ENCODE data around the gene CCDC87.
A peak's percentile ranks its signal among the peaks of the same experiment; 100 is the strongest.
"Not testable (repeated sequence)": the region's sequence is repeated elsewhere in the genome, so short reads cannot be mapped to it uniquely, and the experiment has no call there.

The CCDC87 gene

DNA sequence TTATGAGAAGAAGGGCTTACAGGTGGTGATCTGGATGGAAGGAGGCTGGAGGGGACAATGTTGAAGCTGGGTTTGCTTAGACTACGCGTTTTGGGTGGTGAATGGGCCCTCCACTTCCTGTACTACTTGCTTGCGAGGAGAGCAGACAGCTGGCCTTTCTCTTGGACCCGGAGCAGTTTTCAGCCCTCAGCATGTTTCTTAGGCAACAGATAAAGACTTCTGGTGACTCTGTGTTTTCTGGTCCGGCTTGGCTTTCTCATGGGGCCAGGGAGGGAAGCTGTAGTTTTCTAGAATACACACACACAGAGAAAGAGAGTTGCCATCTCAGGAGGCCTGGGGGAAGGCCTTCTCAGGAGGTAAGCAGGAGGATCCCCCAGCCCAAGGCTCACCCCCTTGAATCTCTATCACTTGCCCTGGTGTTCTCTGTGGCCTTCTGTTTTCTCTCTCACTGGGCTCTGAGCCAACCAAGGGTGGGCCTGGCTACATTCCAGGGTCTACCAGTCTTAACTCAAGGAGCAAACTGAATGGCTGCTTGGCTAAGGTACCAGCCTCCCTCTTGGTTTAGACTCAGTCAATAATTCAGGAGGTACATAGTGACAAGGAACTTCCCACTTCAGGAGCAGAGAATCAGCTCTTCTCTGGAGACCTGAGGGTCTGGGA is 2.5 kb upstream of the CCDC87 start:
- Histone ChIP-seq H3K27ac (ENCODE audit: low read depth, low read length) (no peak overlapping the region), H3K9ac (ENCODE audit: low read length) (no peak overlapping the region), H3K4me1 (ENCODE audit: control insufficient read depth, insufficient read depth, low read length) (peaks cover 14% of the 10 kb centered on the region), H3K36me3 (ENCODE audit: control insufficient read depth, insufficient read depth, low read length) (peaks cover 23% of the 10 kb centered on the region), H3K27me3 (ENCODE audit: control insufficient read depth, insufficient read depth, low read length) (0 out of 2 replicates have a peak, but pooled peaks cover 3% of the 10 kb centered on the region), H3K9me3 (ENCODE audit: control insufficient read depth, insufficient read depth, low read depth, low read length) (peaks cover 7% of the 10 kb centered on the region; the same call in 1 of the 2 replicates), H3K4me3 (ENCODE audit: low read depth, low read length) (no peak overlapping the region)

- no peak overlapping the region for H3K27ac ChIP-seq (ENCODE audit: low read depth, low read length)
- H3K27me3 ChIP-seq (ENCODE audit: control insufficient read depth, insufficient read depth, low read length), result 0 out of 2 replicates have a peak, but pooled peaks cover 3% of the 10 kb centered on the region
- H3K36me3 ChIP-seq (ENCODE audit: control insufficient read depth, insufficient read depth, low read length), result peaks cover 6% of the 10 kb centered on the region
- peaks cover 7% of the 10 kb centered on the region; the same call in 1 of the 2 replicates for H3K9me3 ChIP-seq (ENCODE audit: control insufficient read depth, insufficient read depth, low read depth, low read length)
- H3K4me1 ChIP-seq (ENCODE audit: control insufficient read depth, insufficient read depth, low read length), result peaks cover 14% of the 10 kb centered on the region
- peak overlapping the region; percentile 81 for H3K9ac ChIP-seq (ENCODE audit: low read length)
- H3K4me3 ChIP-seq (ENCODE audit: low read depth, low read length), result peak overlapping the region; percentile 77
Observed at GRCh38 chr11:66593650-66594049, 787 bp upstream of the CCDC87 start.

DNA sequence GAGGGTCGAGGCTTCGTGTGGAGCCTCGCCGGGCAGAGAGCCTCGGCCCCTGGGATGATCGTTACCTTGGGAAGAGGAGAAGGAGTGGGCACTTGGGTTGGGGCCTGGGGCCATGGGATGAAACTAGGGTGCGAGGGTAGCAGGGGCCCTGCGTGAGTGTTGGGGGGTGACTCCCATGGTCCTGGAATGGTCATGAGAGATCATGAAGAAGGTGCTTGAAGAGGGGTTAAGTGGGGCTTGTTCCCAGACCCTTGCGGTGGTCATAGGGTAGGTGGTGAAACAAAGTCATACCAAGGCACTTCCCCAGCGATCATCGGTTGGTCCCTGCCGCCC is 406 bp upstream of the CCDC87 start:
- Histone ChIP-seq H3K27me3 (ENCODE audit: control insufficient read depth, insufficient read depth, low read length) (0 out of 2 replicates have a peak, but pooled peaks cover 3% of the 10 kb centered on the region), H3K9ac (ENCODE audit: low read length) (peak overlapping the region; percentile 81), H3K9me3 (ENCODE audit: control insufficient read depth, insufficient read depth, low read depth, low read length) (peaks cover 7% of the 10 kb centered on the region; the same call in 1 of the 2 replicates), H3K36me3 (ENCODE audit: control insufficient read depth, insufficient read depth, low read length) (peaks cover 6% of the 10 kb centered on the region), H3K27ac (ENCODE audit: low read depth, low read length) (no peak overlapping the region), H3K4me3 (ENCODE audit: low read depth, low read length) (peak overlapping the region; percentile 77), H3K4me1 (ENCODE audit: control insufficient read depth, insufficient read depth, low read length) (peaks cover 14% of the 10 kb centered on the region)

GRCh38 chr11:66591175-66591574 is 1.7 kb downstream of the CCDC87 start:
- H3K4me1 ChIP-seq (ENCODE audit: control insufficient read depth, insufficient read depth, low read length), result peaks cover 14% of the 10 kb centered on the region
- H3K4me3 ChIP-seq (ENCODE audit: low read depth, low read length), result no peak overlapping the region
- H3K36me3 ChIP-seq (ENCODE audit: control insufficient read depth, insufficient read depth, low read length), result peaks cover 10% of the 10 kb centered on the region
- no peak overlapping the region for H3K27ac ChIP-seq (ENCODE audit: low read depth, low read length)
- 0 out of 2 replicates have a peak, but pooled peaks cover 3% of the 10 kb centered on the region for H3K27me3 ChIP-seq (ENCODE audit: control insufficient read depth, insufficient read depth, low read length)
- no peak overlapping the region for H3K9ac ChIP-seq (ENCODE audit: low read length)
- peaks cover 11% of the 10 kb centered on the region for H3K9me3 ChIP-seq (ENCODE audit: control insufficient read depth, insufficient read depth, low read depth, low read length)

DNA sequence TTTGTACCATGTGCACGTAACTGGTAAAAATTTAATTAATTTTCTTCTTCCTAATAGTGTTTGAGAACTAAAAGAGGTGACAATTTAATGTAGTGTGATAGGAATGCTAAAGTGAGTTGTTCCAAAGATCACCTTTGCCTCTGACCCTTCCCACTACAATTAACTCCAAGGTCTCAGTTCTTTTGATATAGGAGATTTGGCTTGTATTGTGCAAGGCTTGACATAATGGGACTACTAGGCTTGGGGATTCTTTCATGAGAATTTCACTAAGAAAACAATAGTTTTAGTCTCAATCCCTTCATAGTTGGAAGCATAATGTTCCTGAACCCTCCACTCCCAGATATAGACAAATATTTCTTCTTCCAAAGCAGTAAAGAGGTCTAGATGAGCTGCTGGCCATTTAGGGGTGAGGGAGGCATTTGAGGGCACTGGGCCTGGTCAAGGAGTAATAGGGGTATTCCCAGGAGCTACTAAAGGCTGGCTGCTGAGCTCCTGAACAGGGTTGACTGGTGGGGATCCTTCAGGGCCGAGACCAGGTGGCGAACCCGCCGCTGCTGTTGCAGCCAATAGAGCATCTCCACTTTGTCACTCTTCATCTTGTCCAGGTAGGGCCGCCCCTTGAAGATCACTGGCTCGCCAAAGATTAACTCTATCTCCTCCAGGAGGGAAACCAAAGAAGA is 2.7 kb downstream of the CCDC87 start:
- H3K4me1 ChIP-seq (ENCODE audit: control insufficient read depth, insufficient read depth, low read length), result peaks cover 14% of the 10 kb centered on the region
- H3K36me3 ChIP-seq (ENCODE audit: control insufficient read depth, insufficient read depth, low read length), result peaks cover 9% of the 10 kb centered on the region
- no peak overlapping the region for H3K27ac ChIP-seq (ENCODE audit: low read depth, low read length)
- no peak overlapping the region for H3K4me3 ChIP-seq (ENCODE audit: low read depth, low read length)
- H3K9me3 ChIP-seq (ENCODE audit: control insufficient read depth, insufficient read depth, low read depth, low read length), result peaks cover 15% of the 10 kb centered on the region
- H3K27me3 ChIP-seq (ENCODE audit: control insufficient read depth, insufficient read depth, low read length), result 0 out of 2 replicates have a peak, but pooled peaks cover 3% of the 10 kb centered on the region
- H3K9ac ChIP-seq (ENCODE audit: low read length), result no peak overlapping the region

DNA sequence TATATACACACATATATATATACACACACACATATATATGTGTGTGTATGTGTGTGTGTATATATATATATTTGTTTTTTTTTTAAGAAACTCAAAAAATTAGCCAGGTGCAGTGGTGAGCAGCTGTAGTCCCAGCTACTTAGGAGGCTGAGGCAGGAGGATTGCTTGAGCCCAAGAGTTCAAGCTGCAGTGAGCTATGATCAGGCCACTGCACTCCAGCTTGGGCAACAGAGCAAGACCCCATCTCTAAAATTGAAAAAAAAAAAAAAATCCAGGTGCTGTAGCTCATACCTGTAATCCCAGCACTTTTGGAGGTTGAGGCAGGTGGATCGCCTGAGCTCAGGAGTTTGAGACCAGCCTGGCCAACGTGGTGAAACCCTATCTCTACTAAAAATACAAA is 3.5 kb downstream of the CCDC87 start:
- peaks cover 14% of the 10 kb centered on the region for H3K4me1 ChIP-seq (ENCODE audit: control insufficient read depth, insufficient read depth, low read length)
- peaks cover 15% of the 10 kb centered on the region for H3K9me3 ChIP-seq (ENCODE audit: control insufficient read depth, insufficient read depth, low read depth, low read length)
- H3K27ac ChIP-seq (ENCODE audit: low read depth, low read length); H3K4me3 ChIP-seq (ENCODE audit: low read depth, low read length); H3K36me3 ChIP-seq (ENCODE audit: control insufficient read depth, insufficient read depth, low read length); H3K9ac ChIP-seq (ENCODE audit: low read length); H3K27me3 ChIP-seq (ENCODE audit: control insufficient read depth, insufficient read depth, low read length): not testable (repeated sequence)

GRCh38 chr11:66586136-66586535 is 6.7 kb downstream of the CCDC87 start:
- Histone ChIP-seq H3K9me3 (ENCODE audit: control insufficient read depth, insufficient read depth, low read depth, low read length) (peaks cover 20% of the 10 kb centered on the region), H3K27ac (ENCODE audit: low read depth, low read length) (no peak overlapping the region), H3K9ac (ENCODE audit: low read length) (no peak overlapping the region), H3K4me3 (ENCODE audit: low read depth, low read length) (no peak overlapping the region), H3K4me1 (ENCODE audit: control insufficient read depth, insufficient read depth, low read length) (no peaks in the 10 kb centered on the region), H3K36me3 (ENCODE audit: control insufficient read depth, insufficient read depth, low read length) (peaks cover 18% of the 10 kb centered on the region; the same call in 1 of the 2 replicates), H3K27me3 (ENCODE audit: control insufficient read depth, insufficient read depth, low read length) (0 out of 2 replicates have a peak, but pooled peaks cover under 1% of the 10 kb centered on the region)

GRCh38 chr11:66585447-66585846 is 7.4 kb downstream of the CCDC87 start:
- H3K9ac ChIP-seq (ENCODE audit: low read length); H3K27me3 ChIP-seq (ENCODE audit: control insufficient read depth, insufficient read depth, low read length); H3K27ac ChIP-seq (ENCODE audit: low read depth, low read length); H3K4me1 ChIP-seq (ENCODE audit: control insufficient read depth, insufficient read depth, low read length); H3K4me3 ChIP-seq (ENCODE audit: low read depth, low read length): not testable (repeated sequence)
- H3K36me3 ChIP-seq (ENCODE audit: control insufficient read depth, insufficient read depth, low read length), result peaks cover 25% of the 10 kb centered on the region; the same call in 1 of the 2 replicates
- peaks cover 23% of the 10 kb centered on the region for H3K9me3 ChIP-seq (ENCODE audit: control insufficient read depth, insufficient read depth, low read depth, low read length)

GRCh38 chr11:66582565-66583147 is 10.2 kb downstream of the CCDC87 start:
- Histone ChIP-seq H3K9ac (ENCODE audit: low read length) (peak overlapping the region; percentile 45), H3K9me3 (ENCODE audit: control insufficient read depth, insufficient read depth, low read depth, low read length) (peaks cover 23% of the 10 kb centered on the region), H3K27ac (ENCODE audit: low read depth, low read length) (peak overlapping the region; percentile 81; the same call in 1 of the 2 replicates), H3K36me3 (ENCODE audit: control insufficient read depth, insufficient read depth, low read length) (peaks cover 48% of the 10 kb centered on the region; the same call in 1 of the 2 replicates)
- not testable (repeated sequence) for H3K4me1 ChIP-seq (ENCODE audit: control insufficient read depth, insufficient read depth, low read length); H3K27me3 ChIP-seq (ENCODE audit: control insufficient read depth, insufficient read depth, low read length); H3K4me3 ChIP-seq (ENCODE audit: low read depth, low read length)

GRCh38 chr11:66581261-66581660 is 11.6 kb downstream of the CCDC87 start:
- Histone ChIP-seq H3K36me3 (ENCODE audit: control insufficient read depth, insufficient read depth, low read length) (peaks cover 53% of the 10 kb centered on the region; the same call in 1 of the 2 replicates), H3K4me3 (ENCODE audit: low read depth, low read length) (no peak overlapping the region), H3K27ac (ENCODE audit: low read depth, low read length) (no peak overlapping the region), H3K27me3 (ENCODE audit: control insufficient read depth, insufficient read depth, low read length) (no peaks in the 10 kb centered on the region; the same call in 1 of the 2 replicates), H3K9me3 (ENCODE audit: control insufficient read depth, insufficient read depth, low read depth, low read length) (peaks cover 20% of the 10 kb centered on the region), H3K4me1 (ENCODE audit: control insufficient read depth, insufficient read depth, low read length) (no peaks in the 10 kb centered on the region), H3K9ac (ENCODE audit: low read length) (no peak overlapping the region)

GRCh38 chr11:66580803-66581202 is 12.1 kb downstream of the CCDC87 start:
- peaks cover 49% of the 10 kb centered on the region; the same call in 1 of the 2 replicates for H3K36me3 ChIP-seq (ENCODE audit: control insufficient read depth, insufficient read depth, low read length)
- H3K4me3 ChIP-seq (ENCODE audit: low read depth, low read length), result no peak overlapping the region
- no peak overlapping the region for H3K27ac ChIP-seq (ENCODE audit: low read depth, low read length)

More at GRCh38 chr11:66580803-66581202, 12.1 kb downstream of the CCDC87 start:
- H3K9me3 ChIP-seq (ENCODE audit: control insufficient read depth, insufficient read depth, low read depth, low read length), result peaks cover 15% of the 10 kb centered on the region
- H3K27me3 ChIP-seq (ENCODE audit: control insufficient read depth, insufficient read depth, low read length), result no peaks in the 10 kb centered on the region; the same call in 1 of the 2 replicates
- no peak overlapping the region for H3K9ac ChIP-seq (ENCODE audit: low read length)
- no peaks in the 10 kb centered on the region for H3K4me1 ChIP-seq (ENCODE audit: control insufficient read depth, insufficient read depth, low read length)
